Suppressor macrophage treated with lipopolysaccharide for 1 hour (primary cell): ENCODE measurements around the gene EXD2.
"Not testable (repeated sequence)": the region's sequence is repeated elsewhere in the genome, so short reads cannot be mapped to it uniquely, and the experiment has no call there.

ENCODE experiments used
- DNase-seq, 3 donors: peaks; one replicate each; pipeline ENCODE4 v3.0.0-alpha.2; 2020 to 2022

The EXD2 gene

DNA sequence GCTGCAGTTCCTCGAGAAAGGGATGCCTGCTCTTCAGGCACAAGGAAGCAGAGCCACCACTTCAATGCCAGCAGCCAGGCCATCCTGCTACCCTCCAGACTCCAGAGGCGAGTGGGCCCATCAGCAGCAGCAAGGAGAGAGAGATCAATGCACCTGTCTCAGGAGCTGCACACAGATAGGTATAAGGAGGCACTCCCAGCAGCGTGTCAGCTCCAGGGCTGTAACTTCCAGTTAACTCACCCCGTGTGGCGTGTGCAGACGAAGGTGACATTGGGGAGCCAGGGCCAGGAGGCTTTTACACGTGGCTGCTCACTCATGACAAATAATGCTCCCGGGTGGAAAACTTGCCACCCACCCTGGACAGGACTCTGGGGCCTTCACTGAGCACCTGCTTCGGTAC is 92.9 kb downstream of the EXD2 start:
- no peak for DNase-seq

DNA sequence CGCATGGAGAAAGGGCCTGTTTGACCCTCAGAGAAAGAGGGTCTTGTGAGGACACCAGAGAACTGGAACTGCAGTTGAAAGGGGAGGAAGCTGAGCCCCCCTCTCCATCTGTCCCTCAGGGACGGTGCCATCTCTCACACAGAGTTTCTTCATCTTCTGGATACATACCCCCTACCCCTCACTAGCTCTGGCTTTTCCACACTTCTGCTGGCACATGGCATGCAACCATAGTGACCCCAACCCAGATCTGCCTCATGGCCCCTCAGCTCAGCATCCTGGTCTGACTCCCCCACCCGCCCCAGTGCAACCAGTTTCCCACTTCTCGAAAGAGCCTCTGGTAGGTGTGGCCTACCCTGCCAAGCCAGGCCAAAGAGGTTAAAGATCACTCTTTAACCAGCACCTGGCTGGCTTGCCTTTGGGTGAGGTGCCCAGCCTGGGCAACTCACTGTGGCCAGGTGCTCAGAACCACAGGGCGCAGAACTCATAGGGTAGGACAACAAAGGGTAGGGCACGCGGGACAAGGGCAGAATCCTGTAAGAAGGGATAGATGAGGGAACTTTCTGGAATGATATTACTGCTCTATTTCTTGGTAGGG is 94.5 kb downstream of the EXD2 start:
- DNase-seq, result no peak

DNA sequence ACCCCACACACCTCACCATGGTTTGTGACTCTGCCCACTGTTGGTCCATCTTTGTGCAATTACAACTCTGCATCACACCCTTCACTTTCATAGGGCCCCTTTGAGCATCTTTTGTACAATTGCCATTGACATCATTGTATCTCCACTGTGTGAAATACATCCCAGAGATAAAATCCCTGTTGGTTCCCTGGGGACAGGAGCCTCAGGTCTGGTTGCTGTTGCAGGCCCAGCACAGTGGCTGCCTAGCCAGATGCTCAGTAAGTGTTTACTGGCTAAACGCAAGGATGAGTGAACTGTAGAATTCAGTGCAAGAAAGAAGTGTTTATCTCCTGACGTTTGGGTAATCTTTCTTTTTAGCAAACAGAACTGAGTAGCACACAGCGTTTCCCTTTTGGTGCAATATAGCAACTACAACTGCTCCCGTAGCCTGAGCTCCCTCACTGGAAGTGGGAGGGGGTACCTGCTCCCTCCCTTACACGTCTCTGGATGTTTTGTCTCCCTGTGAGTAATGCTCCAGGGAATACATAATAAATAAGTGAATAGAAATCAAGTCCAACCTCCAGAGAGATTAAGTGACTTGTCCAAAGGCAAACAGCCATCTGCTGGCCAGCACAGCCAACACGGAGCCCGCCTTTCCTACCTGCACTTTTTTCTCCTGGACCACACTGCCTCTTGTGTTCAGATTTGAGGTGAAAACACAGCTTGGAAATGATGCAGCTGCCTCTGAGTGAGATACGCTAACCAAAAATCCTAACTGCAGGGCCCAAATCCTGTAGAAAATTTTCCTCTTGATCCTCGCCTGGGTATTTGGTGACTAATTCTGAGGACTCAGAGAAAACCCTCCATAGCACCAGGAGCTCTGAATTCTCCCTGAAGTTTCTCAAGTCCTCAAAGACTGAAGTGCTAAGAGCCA is 96.1 kb downstream of the EXD2 start:
- DNase-seq, result no peak

DNA sequence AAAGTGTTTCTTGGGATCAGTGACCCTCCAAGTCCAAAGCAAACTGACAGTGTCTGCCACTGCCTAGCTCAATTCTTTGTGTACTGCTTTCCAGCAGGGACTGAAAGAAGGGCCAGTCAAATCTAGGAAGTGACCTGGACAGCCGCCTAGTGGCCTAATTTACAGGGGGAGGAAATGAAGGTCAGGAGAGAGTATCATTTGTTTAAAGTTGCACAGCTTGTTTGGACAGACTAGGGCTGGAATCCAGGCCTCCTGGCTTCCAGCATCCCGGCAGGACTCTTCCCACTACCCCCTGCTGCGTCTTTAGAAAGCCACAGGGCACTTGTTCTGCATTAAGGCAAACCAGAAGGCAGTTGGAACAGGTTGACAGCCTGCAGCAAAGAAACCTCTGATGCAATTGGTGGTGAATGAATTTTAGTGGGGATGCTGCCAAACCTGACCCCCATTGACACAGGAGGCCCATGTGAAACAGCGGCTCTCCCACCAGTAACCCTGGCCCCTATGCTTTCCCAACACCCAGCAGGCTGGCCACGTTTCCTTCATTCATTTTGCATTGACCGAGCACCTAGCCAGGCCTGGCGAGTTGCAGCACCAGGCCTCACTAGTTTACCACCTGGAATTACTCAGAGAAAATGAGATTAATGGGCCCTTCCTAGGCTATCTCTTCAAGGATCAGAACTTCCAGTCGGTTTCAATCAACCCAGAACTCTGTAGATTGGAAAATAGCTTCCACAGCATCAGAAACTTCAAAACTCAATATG is 96.9 kb downstream of the EXD2 start:
- DNase-seq, result peak in 2 of 3 donors; percentile 8 to 13

DNA sequence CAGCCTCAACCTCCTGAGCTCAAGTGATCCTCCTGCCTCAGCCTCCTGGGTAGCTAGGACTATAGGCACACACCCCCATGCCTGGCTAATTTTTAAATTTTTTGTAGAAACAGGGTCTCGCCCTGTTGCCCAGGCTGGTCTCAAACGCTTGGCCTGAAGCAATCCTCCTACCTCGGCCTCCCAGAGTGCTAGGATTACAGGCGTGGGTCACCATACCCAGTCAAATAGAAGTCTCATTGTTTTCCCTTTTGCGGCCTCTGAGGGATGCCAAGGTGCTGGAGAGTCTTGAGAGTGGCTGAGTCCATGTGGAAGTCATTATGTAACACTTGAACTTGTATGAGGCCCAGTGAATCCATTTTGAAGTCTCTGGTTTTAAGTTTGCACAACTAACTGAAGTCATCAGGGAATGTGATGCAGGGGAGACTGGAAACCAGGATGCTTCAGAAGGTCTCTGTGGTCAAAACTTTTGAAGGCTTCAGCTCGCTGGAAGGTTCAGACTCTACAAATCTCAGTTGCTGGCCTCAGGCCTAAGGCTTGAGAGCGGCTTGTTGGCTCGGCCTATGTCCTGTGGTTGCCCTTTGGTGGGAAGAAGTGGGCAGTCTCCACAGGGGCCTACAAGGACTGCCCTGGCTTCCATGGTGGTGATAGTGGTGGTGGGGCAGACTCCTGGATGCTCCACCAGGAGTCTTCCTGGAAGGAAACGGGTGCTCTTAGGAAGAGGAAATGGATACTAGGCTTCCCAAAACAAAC is 97.8 kb downstream of the EXD2 start:
- no peak for DNase-seq

DNA sequence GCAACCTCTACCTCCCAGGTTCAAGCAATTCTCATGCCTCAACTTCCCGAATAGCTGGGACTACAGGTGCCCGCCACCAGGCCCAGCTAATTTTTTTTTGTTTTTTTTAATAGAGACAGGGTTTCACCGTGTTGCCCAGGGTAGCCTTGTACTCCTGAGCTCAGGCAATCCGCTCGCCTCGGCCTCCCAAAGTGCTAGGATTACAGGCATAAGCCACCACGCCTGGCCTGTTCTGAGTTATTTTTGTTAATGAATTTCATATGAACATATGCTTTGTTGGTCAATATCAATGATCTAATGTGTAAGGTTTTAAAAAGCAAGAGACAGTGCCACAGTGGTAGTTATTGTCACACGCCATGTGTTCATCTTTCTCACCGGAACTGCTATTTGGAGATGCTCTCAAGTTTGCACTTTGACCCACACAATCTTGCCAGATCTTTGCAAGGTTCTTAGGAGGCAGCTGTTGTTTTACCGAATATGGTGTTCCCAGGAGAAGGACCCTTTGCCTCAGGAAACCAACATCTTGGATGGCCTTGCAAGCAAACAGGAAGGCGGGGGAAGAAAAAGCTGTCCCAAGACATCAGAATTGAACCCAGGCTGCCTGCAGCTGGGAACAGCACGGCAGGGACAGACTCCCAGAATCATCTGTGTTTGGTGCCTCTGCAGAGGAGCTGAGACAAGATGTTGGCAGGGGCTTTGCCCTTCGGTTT is 98.7 kb downstream of the EXD2 start:
- no peak for DNase-seq

DNA sequence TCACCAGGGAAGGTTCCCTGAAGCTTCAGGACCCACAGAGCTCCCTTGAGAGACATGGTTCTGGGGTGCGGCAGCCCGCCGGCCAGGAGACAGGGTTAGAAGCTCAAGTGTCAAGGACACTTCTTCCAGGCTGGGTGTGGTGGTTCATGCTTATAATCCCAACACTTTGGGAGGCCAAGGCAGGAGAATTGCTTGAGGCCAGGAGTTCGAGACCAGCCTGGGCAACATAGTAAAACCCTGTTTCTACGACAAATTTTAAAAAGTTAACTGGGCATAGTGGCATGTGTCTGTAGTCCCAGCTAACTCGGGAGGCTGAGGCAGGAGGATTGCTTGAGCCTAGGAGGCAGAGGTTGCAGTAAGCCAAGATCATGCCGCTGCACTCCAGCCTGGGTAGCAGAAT is 99.6 kb downstream of the EXD2 start:
- not testable (repeated sequence) for DNase-seq

DNA sequence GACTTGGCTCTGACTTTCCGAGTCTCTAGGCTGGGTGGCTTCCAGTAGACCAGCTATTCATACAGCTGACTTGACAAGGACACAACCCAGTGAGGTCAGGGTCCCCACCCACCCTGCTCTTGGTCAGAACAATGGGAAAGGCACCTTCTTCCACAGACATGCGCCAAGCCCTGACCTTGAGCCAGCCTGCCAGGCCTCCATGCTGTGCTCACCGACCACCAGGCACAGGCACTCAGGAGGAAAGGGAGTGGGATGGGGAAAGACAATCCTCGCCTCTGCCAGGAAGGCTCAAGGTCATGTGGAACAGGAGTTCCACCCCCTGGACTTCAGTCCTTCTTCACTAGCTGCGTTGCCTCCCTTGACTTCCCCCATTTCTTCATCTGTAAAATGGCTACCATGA is 100.1 kb downstream of the EXD2 start:
- no peak for DNase-seq

DNA sequence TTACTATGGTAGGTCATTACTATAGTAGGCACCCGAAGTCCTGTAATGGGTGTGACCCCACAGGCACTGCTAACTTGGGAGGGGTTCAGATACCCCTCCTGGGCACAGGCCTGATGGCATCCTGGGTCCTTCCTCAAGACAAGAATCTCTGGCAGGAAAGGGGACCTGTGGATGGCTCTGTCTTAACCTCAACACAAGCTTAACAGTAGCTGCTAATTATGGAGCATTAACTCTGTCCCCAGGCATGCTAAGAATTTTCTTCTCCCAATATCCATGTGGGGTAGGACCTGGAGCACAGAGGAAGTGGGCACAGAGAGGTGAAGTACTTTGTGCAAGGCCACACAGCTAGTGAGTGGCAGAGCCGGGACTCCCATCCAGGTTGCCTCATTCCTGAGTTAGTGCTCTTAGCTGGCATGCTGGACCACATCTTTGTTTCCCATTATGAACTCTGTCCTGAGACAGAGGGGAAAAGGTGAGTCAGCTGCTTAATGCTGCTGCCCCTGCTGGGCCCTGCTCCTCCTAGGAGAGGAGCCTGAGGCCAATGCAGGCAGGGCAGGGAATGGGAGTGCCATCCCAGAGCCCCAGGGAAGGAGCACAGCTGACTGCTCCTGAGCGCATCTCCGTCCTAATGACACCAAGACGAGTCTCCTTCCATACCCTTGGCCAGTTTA is 100.7 kb downstream of the EXD2 start:
- no peak for DNase-seq
